GM08714 (cell line): ENCODE data around the gene BGLAP.

Experiments used
- H3K4me3 ChIP-seq: fragments of 200-500 bp; sonication (Bioruptor generic); 2 replicates; pipeline ENCODE4 v1.5.1; 2014; ENCODE audit warnings: mild to moderate bottlenecking, low read length, inconsistent platforms
- ZNF274 ChIP-seq: IDR thresholded peaks from 2 replicates; pipeline ENCODE4 v1.6.1; 2012; ENCODE audit warnings: mild to moderate bottlenecking, low read depth, low read length

The BGLAP gene

GRCh38 chr1:156257711-156258110, 15.7 kb downstream of the BGLAP start:
- no peak for TF ChIP-seq ZNF274

GRCh38 chr1:156258859-156259258, 16.9 kb downstream of the BGLAP start:
- no peak for TF ChIP-seq ZNF274
- H3K4me3 ChIP-seq: no peak overlapping the region

More at GRCh38 chr1:156257711-156258110, 15.7 kb downstream of the BGLAP start:
- no peak overlapping the region for H3K4me3 ChIP-seq

GRCh38 chr1:156259805-156260204, 17.8 kb downstream of the BGLAP start:
- H3K4me3 ChIP-seq: no peak overlapping the region
- TF ChIP-seq ZNF274: no peak

GRCh38 chr1:156260896-156261295, 18.9 kb downstream of the BGLAP start:
- TF ChIP-seq ZNF274: no peak
- no peak overlapping the region for H3K4me3 ChIP-seq

GRCh38 chr1:156262461-156263287, 20.7 kb downstream of the BGLAP start:
- no peak for TF ChIP-seq ZNF274
- no peak overlapping the region for H3K4me3 ChIP-seq

GRCh38 chr1:156263288-156263655, 21.3 kb downstream of the BGLAP start:
- TF ChIP-seq ZNF274: no peak
- H3K4me3 ChIP-seq: no peak overlapping the region

- no peak overlapping the region for H3K4me3 ChIP-seq
- no peak for TF ChIP-seq ZNF274
Measured at GRCh38 chr1:156266051-156266450, 24.1 kb downstream of the BGLAP start.

GRCh38 chr1:156268336-156268735, 26.4 kb downstream of the BGLAP start:
- no peak for TF ChIP-seq ZNF274
- no peak overlapping the region for H3K4me3 ChIP-seq

- no peak for TF ChIP-seq ZNF274
- H3K4me3 ChIP-seq: no peak overlapping the region
Measured at GRCh38 chr1:156270314-156270713, 28.3 kb downstream of the BGLAP start.

GRCh38 chr1:156276532-156276931, 34.5 kb downstream of the BGLAP start:
- TF ChIP-seq ZNF274: no peak
- H3K4me3 ChIP-seq: no peak overlapping the region

GRCh38 chr1:156276966-156277381, 35.0 kb downstream of the BGLAP start:
- no peak overlapping the region for H3K4me3 ChIP-seq
- TF ChIP-seq ZNF274: no peak

GRCh38 chr1:156279837-156280236, 37.9 kb downstream of the BGLAP start:
- no peak overlapping the region for H3K4me3 ChIP-seq
- no peak for TF ChIP-seq ZNF274

- H3K4me3 ChIP-seq: peak overlapping the region; percentile 86
- TF ChIP-seq ZNF274: no peak
Measured at GRCh38 chr1:156281281-156281680, 39.3 kb downstream of the BGLAP start.

- peak overlapping the region; percentile 86 for H3K4me3 ChIP-seq
Measured at GRCh38 chr1:156281693-156282478, 39.9 kb downstream of the BGLAP start.

More at GRCh38 chr1:156281693-156282478, 39.9 kb downstream of the BGLAP start:
- TF ChIP-seq ZNF274: no peak
